ENCODE data around the gene ITPKB.
A peak's percentile ranks its signal among the peaks of the same experiment; 100 is the strongest.
"Not testable (repeated sequence)": the region's sequence is repeated elsewhere in the genome, so short reads cannot be mapped to it uniquely, and the experiment has no call there.

Gene ITPKB

GRCh38 chr1:226648421-226648820, 90.7 kb downstream of the ITPKB start:
- DNase-seq: no peak

DNA sequence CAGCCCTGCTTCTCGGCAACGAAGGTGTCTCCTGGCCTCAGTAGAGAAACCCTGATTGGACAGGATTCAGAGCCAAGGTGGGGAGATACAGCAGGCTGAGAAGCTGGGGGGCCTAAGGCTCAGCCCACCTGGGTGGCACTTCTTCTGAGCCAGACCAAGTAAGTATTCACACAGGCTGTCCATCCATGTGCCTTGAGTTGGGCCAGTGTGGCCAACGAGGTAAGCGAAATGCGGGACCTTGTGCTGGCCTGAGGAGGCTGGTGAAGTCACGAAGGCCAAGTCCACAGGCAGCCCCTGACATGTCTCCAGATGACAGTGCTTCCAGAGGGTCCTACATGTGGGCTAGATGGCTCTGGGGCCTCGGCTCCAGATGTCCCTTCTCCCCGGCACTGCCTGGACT, 91.4 kb downstream of the ITPKB start:
- DNase-seq: no peak

GRCh38 chr1:226646870-226647449, 92.1 kb downstream of the ITPKB start:
- no peak for DNase-seq

GRCh38 chr1:226646026-226646869, 92.8 kb downstream of the ITPKB start:
- no peak for DNase-seq

DNA sequence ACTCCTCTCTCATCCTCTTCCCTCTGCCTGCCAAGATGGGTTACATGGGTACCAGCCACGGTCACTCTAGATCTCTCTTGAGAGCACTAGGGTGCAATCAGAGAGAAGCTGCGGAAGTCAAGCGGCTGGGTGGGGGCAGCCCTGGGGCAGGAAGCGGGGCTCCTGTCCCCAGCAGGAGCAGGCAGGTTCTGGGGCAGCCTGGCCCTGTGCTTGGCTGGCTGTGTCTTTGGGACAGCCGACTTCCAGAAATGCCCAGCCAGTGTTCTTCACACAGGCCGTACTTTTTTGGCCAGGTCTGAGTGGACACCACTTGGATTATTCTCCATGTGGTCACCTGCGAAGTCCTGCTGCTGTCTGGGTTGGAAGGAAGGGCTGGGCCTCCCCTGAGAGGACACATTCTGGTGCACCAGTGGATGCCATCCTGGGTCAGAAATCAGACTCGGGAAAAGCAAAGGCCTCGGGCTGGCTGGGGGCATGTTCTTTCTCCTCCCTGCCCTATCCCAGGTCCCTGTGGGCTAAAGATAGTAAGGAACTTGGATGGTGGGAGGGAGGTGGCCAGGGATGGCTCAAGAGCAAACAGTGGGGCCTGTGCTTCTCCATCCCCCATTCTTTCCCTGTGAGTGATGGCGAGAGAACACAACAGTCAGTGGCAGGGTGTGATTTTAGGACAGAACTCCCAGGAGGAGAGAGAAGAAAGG, 93.7 kb downstream of the ITPKB start:
- DNase-seq: no peak

GRCh38 chr1:226644541-226645176, 94.4 kb downstream of the ITPKB start:
- no peak for DNase-seq

GRCh38 chr1:226643611-226644540, 95.2 kb downstream of the ITPKB start:
- no peak for DNase-seq

DNA sequence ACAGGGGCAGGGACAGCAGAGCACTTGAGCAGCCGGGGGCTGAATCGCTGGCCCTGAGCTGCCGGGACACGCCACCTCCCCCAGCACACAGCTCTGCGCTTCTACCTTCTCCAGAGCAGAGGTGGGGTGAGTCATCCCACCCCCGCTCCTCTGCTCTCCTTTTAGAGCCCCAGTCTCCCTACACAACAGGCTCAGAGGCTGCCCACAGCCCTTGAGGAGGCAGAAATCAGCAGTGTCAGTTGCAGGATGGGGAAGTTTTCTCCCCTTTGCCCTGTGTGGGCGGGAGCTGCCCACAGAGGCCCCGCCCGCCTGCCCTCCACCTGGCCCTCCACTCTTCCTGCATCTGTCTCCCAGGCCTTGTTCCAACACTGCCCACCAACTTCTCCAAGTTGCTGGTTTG, 95.9 kb downstream of the ITPKB start:
- DNase-seq: peak; percentile 68

DNA sequence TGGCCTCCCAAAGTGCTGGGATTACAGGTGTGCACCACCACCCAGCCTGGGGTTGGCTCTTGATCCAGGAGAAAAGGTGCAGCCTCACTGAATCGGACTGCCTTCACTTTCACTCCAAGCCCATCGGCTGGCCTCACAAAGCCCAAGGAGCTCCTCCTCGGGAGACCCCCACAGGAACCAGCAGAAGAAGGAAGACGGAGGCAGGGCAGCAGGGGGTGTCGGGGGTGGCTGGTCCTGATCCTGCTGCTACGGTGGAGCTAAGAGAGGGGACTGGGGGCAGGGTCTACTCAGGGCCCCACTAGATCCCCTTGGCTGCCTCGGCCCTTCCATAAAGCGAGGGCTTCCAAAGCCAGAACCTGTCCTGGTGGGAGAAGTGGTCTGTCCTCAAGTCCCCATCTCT, 96.7 kb downstream of the ITPKB start:
- DNase-seq: no peak

- DNase-seq: no peak
Measured at GRCh38 chr1:226641671-226642231, 97.3 kb downstream of the ITPKB start.

GRCh38 chr1:226640321-226641136, 98.6 kb downstream of the ITPKB start:
- DNase-seq: no peak

DNA sequence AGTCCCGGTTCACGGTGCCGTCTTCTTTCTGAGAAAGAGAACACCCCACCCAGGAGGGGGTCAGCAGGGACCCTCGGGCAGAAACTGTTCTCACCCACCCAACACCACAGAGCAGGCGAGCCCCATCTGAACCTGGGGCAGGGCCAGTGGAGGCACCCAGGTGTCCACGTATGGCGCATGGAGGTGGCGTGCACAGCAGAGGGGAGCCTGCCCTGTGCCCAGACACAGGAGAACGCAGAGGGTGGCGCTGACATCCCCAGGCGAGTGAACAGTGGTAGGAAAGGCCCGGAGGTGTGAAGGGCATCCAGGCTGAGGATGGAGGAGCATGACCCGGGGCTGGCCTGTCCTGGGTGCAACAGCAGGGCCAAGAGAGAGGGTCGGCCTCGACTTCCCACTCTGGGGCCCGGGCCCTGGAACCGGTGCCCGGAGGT, 99.4 kb downstream of the ITPKB start:
- no peak for DNase-seq

DNA sequence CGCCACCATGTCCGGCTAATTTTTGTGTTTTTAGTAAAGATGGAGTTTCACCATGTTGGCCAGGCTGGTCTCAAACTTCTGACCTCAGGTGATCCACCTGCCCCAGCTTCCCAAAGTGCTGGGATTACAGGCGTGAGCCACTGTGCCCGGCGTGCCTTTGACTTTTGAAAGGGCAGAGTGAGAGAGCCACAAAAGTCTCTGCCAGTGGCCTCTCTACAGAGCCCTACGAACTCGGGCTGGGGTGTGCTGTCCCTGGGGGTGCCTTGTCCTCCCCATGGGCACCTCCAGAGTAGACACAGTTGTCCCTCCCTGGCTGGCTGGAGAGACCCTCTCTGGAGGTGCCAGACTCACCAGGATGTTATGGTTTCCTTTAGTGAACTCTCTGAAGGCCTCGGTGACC, 99.9 kb downstream of the ITPKB start:
- DNase-seq: not testable (repeated sequence)

GRCh38 chr1:226638608-226639007, 100.5 kb downstream of the ITPKB start:
- DNase-seq: no peak

DNA sequence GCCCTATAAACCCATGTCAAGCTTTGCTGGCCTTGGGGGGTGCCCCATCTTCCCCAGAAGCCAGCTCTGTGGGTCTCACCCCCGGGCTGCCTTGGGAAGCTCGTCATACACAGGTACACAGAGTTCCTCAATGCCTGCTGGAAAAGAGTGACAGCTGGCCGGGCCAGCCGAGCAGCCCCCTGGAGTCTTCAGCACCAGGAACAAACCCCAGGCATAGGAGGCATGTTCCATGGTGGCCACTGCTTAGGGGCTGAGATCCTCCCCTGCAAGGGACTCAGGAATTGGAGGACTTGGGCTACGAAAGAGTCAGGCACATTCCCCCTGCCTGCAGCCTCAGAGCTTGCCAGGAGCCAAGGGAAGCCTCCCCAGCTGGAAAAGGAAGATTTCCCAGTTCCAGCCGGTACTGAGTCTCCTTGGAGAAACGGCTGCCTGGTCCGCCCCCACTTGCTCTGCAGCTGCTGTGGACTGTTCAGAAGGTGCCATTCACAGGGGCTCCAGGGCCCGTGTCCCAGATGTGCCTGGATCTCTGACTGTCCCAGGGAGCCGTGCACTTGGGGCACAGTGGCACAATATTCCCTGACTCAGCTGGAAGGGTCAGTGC, 101.0 kb downstream of the ITPKB start:
- DNase-seq: no peak

- DNase-seq: no peak
Measured at GRCh38 chr1:226637147-226637935, 101.7 kb downstream of the ITPKB start.

DNA sequence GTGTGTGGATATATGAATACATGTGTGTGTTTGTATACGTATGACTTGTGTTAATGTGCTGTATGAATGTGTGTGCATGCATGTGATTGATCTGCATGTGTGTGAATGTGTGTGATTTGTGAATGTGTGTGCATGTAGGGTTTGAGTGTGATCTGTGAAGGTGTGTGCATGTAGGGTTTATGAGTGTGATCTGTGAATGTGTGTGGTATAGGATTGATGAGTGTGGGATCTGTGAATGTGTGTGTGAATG, 102.3 kb downstream of the ITPKB start:
- DNase-seq: no peak

GRCh38 chr1:226635456-226635941, 103.6 kb downstream of the ITPKB start:
- DNase-seq: no peak

DNA sequence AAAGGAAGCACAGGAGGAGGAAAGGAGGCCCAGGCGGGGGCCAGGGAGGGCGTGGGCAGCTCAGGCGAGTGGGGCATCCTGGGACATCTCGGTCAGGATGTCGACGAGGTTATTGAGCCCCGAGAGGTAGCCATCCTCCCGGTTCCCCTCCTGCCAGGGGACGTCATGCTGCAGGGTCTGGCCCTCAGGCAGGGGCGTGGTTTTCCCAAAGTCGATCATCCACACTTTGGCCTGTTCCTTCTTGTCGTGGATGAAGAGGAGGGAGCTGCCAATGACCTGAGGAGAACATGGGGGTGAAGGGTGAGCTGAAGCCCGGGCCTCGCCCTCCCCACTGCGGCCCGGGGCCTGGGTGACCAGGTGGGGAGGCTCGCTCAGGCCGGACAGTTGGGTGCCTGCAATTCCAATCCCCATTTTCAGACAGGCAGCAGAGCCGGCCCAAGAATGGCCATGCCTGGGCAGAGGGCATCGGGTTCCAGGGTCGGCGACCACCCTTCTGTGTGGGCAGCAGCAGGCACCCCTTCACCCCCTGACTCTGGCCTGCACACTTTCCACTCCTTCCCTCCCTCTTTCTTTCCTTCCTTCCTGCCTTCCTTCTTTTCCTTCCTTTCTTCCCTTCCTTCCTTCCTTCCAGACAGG, 104.4 kb downstream of the ITPKB start:
- DNase-seq: no peak
